Peyer's patch (tissue), 4 donors: ENCODE data around the gene AASDH. TPM values are rescaled to one million over a fixed set of nuclear protein-coding genes. Genes with fewer than 3 reads are reported as not detected.
"Not testable (repeated sequence)": the region's sequence is repeated elsewhere in the genome, so short reads cannot be mapped to it uniquely, and the experiment has no call there.

Source experiments
- DNase-seq, 3 donors: peaks; one replicate each; pipeline ENCODE4 v3.0.0-alpha.2; 2017 to 2019
- H3K27ac ChIP-seq, 4 donors: fragments of 200-600 bp; sonication (generic); one replicate each; pipeline ENCODE4 v1.5.1; 2016 to 2019
- H3K27me3 ChIP-seq, 2 donors: fragments of 200-600 bp; sonication (generic); one replicate each; pipeline ENCODE4 v1.5.1; 2019
- H3K36me3 ChIP-seq, 3 donors: fragments of 200-600 bp; sonication (generic); one replicate each; pipeline ENCODE4 v1.5.1; 2016 to 2019
- H3K4me1 ChIP-seq, 4 donors: fragments of 200-600 bp; sonication (generic); one replicate each; pipeline ENCODE4 v1.5.1; 2016 to 2019
- H3K4me3 ChIP-seq, 4 donors: fragments of 200-600 bp; sonication (generic); 1 replicate in 3 of 4; 2 replicates in 1 of 4; pipeline ENCODE4 v1.5.1; 2016 to 2019; ENCODE audit warnings: mild to moderate bottlenecking in 1 of 4
- H3K9me3 ChIP-seq, 4 donors: fragments of 200-600 bp; sonication (generic); one replicate each; pipeline ENCODE4 v1.5.1; 2016 to 2019; ENCODE audit warnings: mild to moderate bottlenecking in 1 of 4
- CTCF ChIP-seq, 6 experiments: fragments of 450-650 bp in 4 of 6; fragments of 200-600 bp in 2 of 6; sonication (generic) in 1 of 6; IDR thresholded peaks; one replicate each; pipeline ENCODE4 v1.5.1; 2017 to 2019; ENCODE audit warnings: antibody characterized with exemption in 6 of 6, mild to moderate bottlenecking in 3 of 6, moderate library complexity in 1 of 6
- POLR2A ChIP-seq, 2 donors: fragments of 450-650 bp; IDR thresholded peaks; one replicate each; pipeline ENCODE4 v1.5.1; 2017; ENCODE audit warnings: antibody characterized with exemption in 2 of 2, mild to moderate bottlenecking in 2 of 2, moderate library complexity in 2 of 2
- total RNA-seq, 4 donors: library from RNA; depleted of rRNA; stranded (reverse); fragments of >200 nt; gene quantifications; one replicate each; pipeline ENCODE4 v1.1.0, GENCODE V29; 2016

AASDH gene
- total RNA-seq, 4 donors from 2014 or later = 7.2 to 9.9 (median 9.6) TPM

DNA sequence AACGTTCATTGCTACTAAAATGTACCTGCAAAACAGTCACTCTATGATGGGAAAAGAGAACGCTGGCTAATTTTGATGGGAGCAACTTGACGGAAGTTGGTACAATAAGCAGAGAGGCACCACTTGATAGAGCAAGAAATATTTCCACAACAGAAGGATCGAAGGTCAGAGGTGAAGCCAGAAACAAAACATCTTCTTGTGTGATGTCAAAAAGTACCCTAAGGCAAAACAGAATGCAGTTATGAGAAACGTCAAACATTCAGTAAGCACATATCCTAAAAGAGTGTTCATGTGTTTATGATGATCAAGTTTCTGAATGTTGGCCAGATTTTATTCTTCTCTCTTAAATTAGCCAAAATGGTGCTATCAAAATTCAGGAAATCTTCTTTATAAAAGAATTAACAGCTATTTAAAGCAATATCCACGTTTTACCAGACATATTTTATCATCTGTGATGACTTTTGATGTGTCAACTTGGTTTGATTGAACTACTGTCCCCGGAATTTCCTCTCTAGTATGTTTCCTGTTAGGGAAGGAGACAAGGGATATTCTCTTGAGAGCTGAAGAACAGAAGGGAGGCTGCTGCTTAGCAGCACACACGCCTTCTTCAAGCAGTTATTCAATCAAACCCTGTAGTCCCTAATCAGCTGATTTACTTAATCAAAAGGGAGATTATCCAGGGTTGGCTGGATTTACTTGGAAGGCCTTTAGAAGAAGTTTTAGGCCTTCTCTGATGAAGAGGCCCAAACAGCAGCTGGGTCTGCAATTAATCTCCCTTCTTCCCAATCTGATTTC is 15.7 kb downstream of the AASDH start:
- TF ChIP-seq CTCF (IDR thresholded peaks at IDR 0.05) (no peak), POLR2A (IDR thresholded peaks at IDR 0.05) (no peak)
- H3K9me3 ChIP-seq = no peaks in the 10 kb centered on the region
- H3K36me3 ChIP-seq = peaks cover 0 to 14% (median 0%) of the 10 kb centered on the region in 3 donors
- no peaks in the 10 kb centered on the region for H3K27me3 ChIP-seq
- H3K27ac ChIP-seq = no peak overlapping the region
- no peaks in the 10 kb centered on the region for H3K4me1 ChIP-seq
- DNase-seq = no peak
- H3K4me3 ChIP-seq = no peak overlapping the region

DNA sequence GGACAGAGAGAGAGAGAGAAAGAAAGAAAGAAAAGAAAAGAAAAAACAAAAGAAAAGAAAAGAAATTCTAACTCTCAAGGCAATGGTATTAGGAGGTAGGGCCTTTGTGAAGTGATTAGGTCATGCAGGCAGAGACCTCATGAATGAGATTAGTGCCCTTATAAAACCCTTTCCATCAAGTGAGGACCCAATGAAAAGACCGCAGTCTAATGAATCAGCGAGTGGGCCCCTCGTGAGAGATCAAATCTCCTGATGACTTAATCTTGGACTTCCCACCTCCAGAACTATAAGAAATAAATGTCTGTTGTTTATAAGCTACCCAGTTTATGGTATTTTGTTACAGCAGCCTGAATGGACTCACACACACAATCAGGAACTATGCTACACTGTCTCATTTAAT is 16.9 kb downstream of the AASDH start:
- Histone ChIP-seq H3K36me3 (peaks cover 0 to 14% (median 0%) of the 10 kb centered on the region in 3 donors), H3K4me3 (no peak overlapping the region), H3K27me3 (no peaks in the 10 kb centered on the region), H3K4me1 (no peaks in the 10 kb centered on the region), H3K27ac (no peak overlapping the region), H3K9me3 (no peaks in the 10 kb centered on the region)
- no peak for DNase-seq
- TF ChIP-seq POLR2A (IDR thresholded peaks at IDR 0.05) (no peak), CTCF (IDR thresholded peaks at IDR 0.05) (no peak)

DNA sequence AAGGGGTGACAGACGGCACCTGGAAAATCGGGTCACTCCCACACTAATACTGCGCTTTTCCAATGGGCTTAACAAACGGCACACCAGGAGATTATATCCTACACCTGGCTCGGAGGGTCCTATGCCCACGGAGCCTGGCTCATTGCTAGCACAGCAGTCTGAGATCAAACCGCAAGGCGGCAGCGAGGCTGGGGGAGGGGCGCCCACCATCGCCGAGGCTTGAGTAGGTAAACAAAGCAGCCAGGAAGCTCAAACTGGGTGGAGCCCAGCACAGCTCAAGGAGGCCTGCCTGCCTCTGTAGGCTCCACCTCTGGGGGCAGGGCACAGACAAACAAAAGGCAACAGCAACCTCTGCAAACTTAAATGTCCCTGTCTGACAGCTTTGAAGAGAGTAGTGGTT is 24.3 kb downstream of the AASDH start:
- not testable (repeated sequence) for H3K4me3 ChIP-seq, H3K9me3 ChIP-seq, H3K27ac ChIP-seq, H3K4me1 ChIP-seq, H3K27me3 ChIP-seq, H3K36me3 ChIP-seq, DNase-seq

- no peak for DNase-seq
- H3K27me3 ChIP-seq = no peaks in the 10 kb centered on the region
- H3K36me3 ChIP-seq = no peaks in the 10 kb centered on the region
- H3K4me3 ChIP-seq = no peak overlapping the region
- no peaks in the 10 kb centered on the region for H3K9me3 ChIP-seq
- TF ChIP-seq POLR2A (IDR thresholded peaks at IDR 0.05) (no peak), CTCF (IDR thresholded peaks at IDR 0.05) (no peak)
- H3K27ac ChIP-seq = no peak overlapping the region
- H3K4me1 ChIP-seq = no peaks in the 10 kb centered on the region
Observed at GRCh38 chr4:56360071-56360470, 27.2 kb downstream of the AASDH start.

DNA sequence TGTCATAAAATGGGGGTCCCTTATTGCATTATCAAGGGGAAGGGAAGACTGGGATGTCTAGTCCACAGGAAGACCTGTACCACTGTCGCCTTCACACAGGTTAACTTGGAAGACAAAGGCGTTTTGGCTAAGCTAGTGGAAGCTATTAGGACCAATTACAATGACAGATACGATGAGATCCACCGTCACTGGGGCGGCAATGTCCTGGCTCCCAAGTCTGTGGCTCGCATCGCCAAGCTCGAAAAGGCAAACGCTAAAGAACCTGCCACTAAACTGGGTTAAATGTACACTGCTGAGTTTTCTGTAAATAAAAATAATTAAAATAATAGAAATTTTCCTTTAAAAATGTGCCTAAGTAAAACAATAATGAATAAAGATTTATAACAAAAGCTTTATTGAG is 30.6 kb downstream of the AASDH start:
- TF ChIP-seq POLR2A (IDR thresholded peaks at IDR 0.05) (no peak), CTCF (IDR thresholded peaks at IDR 0.05) (no peak)
- DNase-seq = no peak
- no peak overlapping the region for H3K4me3 ChIP-seq
- no peaks in the 10 kb centered on the region for H3K4me1 ChIP-seq
- peaks cover 0 to 7% (median 0%) of the 10 kb centered on the region in 3 donors for H3K36me3 ChIP-seq
- no peak overlapping the region for H3K27ac ChIP-seq
- H3K9me3 ChIP-seq = no peaks in the 10 kb centered on the region
- no peaks in the 10 kb centered on the region for H3K27me3 ChIP-seq

GRCh38 chr4:56348576-56348975 is 38.7 kb downstream of the AASDH start:
- Histone ChIP-seq H3K27me3 (no peaks in the 10 kb centered on the region), H3K9me3 (no peaks in the 10 kb centered on the region), H3K36me3 (peaks cover 0 to 19% (median 0%) of the 10 kb centered on the region in 3 donors), H3K27ac (no peak overlapping the region), H3K4me1 (no peaks in the 10 kb centered on the region), H3K4me3 (no peak overlapping the region)
- TF ChIP-seq POLR2A (IDR thresholded peaks at IDR 0.05) (no peak), CTCF (IDR thresholded peaks at IDR 0.05) (no peak)
- no peak for DNase-seq
